GM19351 (cell line): ENCODE measurements around the gene AP4S1.
"Not testable (repeated sequence)": the region's sequence is repeated elsewhere in the genome, so short reads cannot be mapped to it uniquely, and the experiment has no call there.

Experiments
- ATAC-seq: cut with Tn5 transposase; IDR thresholded peaks from one replicate; pipeline ENCODE4 v1.9.1; 2021; ENCODE audit warnings: mild to moderate bottlenecking, moderate library complexity; ENCODE audit not compliant: unreplicated experiment

The AP4S1 gene

DNA sequence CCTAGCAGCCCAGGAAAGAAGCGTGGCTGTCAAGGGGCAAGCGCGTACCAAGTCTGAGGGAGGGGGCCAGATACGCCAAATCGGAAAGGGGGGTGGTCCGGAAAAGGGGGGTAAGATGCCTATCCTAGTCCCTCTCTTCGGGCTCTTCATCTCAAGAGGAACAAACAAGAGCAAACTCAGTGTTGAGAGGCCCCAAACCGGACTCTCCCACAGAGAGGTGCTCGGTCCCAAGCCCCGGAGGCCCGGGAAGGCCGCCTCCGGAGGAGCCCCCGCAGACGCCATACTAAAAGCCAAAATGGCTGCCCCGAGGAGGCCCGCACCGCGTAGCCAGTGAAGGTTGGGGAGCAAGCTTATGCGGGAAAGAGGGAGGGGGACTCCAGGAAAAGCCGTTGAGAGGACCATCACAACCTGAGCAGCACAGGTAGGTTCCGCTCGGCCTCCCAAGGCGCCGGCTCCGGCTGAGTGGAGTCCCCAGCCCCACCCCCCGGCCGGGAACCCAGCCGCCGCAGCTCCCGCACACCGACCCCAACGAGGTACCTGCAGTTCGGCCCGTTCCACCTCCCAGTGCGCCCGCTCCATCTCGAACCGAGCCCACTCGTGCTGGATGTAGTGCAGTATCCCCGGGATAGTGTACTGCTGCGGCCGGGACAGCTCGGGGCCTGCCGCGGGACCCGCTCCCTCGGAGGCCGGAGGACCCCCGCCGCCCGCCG is at the start of gene AP4S1:
AP4S1 (plus strand) TSS at position 283 of the 710 bp plus-strand sequence. CDS start 40,548 bp downstream, outside the sequence.
- peak; percentile 10 for ATAC-seq

GRCh38 chr14:30977752-30978151 is 47.7 kb upstream of the AP4S1 start:
- no peak for ATAC-seq

GRCh38 chr14:30980106-30980704 is 45.2 kb upstream of the AP4S1 start:
- not testable (repeated sequence) for ATAC-seq

- no peak for ATAC-seq
Measured at GRCh38 chr14:30980980-30981379, 44.5 kb upstream of the AP4S1 start.

DNA sequence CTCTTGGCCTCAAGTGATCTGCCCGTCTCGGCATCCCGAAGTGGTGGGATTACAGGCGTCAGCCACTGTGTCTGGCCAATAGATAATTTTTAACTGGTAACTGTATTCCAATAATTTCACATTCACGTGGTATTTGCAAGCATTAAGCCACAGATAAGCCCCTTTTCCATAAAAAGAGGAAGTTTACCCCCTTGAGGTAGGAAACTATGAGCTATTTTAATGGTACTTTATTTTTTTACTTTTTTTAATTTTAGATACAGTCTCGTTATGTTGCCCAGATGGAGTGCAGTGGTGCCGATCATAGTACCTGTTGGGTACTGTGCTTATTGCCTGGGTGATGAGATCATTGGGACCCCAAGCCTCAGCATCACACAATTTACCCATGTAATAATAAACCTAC is 42.9 kb upstream of the AP4S1 start:
- no peak for ATAC-seq

- no peak for ATAC-seq
Measured at GRCh38 chr14:30983858-30984257, 41.6 kb upstream of the AP4S1 start.

DNA sequence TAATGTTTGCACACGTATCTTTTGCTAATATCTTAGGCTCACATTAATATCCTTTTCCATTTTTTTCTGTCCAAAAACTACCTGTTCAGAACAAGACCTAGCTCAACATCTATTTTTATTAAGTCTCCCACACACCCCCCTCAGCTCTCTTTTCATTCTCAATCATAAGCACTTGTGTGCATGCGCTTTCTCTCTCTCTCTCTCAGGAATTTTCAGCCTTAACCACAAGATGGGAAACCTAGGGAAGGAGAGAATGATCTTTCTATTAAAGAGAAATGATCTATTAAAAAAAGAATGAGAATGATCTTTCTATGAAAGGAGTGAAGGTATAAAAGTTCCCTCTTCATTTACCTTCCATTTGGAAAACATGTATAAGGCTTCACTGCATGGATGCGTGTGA is 39.7 kb upstream of the AP4S1 start:
- ATAC-seq = no peak

- ATAC-seq = no peak
Measured at GRCh38 chr14:30988509-30988908, 36.9 kb upstream of the AP4S1 start.

DNA sequence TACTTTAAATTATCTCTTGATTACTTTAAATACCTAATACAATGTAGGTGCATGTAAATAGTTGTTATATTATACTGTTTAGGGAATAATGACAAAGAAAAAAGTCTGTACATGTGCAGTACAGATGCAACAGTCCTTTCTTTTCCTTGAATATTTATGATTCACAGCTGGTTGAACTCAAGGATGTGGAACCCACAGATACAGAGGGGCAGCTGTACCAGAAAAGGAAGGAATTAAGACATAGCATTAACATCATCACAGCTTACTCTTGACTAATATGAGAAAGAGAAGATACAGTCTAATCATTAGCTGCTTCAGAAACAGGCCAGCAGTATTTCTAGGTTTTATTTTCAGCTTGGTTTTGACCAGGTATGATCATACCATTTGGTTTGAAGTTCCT is 34.7 kb upstream of the AP4S1 start:
- ATAC-seq = no peak

GRCh38 chr14:30991408-30991807 is 34.0 kb upstream of the AP4S1 start:
- no peak for ATAC-seq

DNA sequence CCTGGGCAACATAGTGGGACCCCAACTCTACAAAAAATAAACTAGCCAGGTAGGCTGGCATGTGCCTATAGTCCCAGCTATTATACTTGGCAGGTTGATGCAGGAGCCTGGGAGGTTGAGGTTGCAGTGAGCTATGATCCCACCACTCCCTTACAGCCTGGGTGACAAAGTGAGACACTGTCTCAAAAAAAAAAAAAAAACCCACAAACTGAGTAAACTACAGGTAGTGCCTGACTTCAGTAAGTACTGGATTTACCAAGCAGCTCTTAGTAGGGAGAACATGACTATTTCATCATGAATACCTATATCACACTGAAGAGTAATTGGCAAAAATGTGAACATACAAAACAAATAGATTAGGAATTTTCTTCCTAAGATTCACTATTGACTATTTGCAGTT is 32.4 kb upstream of the AP4S1 start:
- ATAC-seq = no peak

GRCh38 chr14:30994681-30995620 is 30.5 kb upstream of the AP4S1 start:
- ATAC-seq = peak; percentile 73

GRCh38 chr14:30995689-30996088 is 29.8 kb upstream of the AP4S1 start:
- no peak for ATAC-seq

DNA sequence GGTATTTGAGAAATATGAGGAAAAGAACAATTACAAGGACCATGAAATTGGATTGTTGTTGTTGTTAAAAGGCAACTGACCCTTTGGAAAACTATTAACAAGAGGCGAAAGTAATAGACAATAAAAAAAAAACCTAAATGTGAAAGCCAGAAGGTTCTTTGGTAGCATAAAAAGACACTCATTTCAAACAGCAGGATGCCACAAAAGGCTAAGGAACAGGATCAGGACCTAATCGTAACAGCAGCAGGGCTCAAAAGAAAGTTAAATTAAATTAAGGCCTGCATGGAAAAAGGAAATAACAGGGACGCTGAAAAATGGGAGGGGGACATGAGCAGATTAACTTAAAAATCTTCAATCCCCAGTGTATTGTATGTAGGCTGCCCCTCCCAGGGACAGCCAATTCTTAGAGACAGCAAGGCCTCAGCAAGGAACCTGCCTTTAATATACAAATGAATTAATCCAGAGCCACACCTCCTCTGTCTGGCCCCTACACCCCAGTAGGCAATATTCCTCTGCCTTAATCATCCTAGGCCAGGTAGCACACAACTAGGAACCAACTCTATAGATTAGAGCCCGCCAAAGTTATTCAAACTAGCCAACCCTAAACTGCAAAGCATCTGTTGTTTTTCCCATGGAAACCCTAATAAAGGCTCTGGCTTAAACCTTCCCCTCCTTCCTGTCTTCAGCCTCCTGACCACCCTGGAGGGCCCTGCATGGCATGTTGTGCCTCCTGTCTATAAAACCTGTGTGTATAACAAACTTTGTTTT is 28.4 kb upstream of the AP4S1 start:
- ATAC-seq = no peak

DNA sequence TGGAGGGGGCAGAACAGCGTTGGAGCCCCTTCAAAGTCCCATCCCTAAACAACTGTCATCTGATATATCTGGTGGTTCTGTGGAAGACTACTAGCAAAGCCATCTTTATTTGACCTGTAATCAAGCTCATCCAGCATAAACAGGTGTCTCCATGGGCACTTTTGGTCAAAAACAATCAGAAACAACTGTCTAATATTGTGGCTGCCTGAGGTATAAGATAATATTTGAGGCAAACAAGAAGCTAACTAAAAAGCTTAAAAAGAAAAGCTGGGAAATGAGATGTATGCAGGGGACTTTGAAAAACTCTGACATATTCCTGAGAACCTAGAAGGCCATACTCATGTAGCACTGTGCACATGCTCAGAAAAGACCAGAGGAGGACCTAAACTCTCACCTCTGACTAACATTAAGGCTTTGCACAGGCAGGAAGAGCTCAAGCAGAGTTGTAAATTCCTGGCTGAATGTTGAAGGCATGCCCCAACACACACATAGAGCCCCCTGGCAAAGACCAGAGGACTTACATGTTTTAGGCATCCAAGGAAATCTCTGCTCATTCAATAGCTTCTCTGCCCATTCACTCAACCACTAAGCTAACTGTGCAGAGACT is 27.2 kb upstream of the AP4S1 start:
- no peak for ATAC-seq

GRCh38 chr14:30999038-30999773 is 26.2 kb upstream of the AP4S1 start:
- no peak for ATAC-seq

- no peak for ATAC-seq
Measured at GRCh38 chr14:31000629-31001338, 24.7 kb upstream of the AP4S1 start.

DNA sequence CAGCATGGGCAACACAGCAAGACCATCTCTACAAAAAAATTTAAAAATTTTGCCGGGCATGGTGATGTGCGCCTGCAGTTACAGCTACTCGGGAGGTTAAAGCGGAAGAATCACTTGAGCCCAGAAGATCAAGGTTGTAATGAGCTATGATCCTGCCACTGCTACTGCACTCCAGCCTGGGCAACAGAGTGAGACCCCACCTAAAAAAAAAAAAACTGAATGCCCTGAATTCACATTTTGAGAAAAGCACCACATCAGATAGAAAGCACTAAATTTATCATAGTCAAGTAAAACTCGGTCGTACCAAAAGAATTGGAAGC is 24.1 kb upstream of the AP4S1 start:
- ATAC-seq = no peak

DNA sequence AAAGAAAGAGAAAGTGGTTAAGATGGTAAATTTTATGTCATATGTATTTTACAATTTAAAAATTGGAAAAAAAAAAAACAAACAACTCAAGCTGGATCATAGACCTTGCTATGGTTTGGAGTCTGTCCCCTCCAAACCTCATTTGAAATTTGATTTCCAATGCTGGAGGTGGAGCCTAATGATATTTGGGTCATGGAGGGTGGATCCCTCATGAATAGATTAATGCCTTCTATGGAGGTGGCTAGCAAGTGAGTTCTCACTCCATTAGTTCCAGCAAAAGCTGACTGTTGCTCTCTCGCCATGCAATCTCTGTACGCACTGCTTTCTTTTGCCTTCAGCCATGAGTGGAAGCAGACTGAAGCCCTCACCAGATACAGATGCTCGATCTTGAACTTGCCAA is 22.2 kb upstream of the AP4S1 start:
- ATAC-seq = no peak
